HEK293 (cell line): ENCODE data around the gene ACSF2.

Experiments
- OVOL3 ChIP-seq: fragments of 450-650 bp; formaldehyde crosslinking; IDR thresholded peaks from 2 replicates; pipeline ENCODE4 v1.5.1; 2016; ENCODE audit warnings: missing biosample characterization, missing genetic modification characterization
- SP2 ChIP-seq: fragments of 450-650 bp; formaldehyde crosslinking; IDR thresholded peaks from 2 replicates; pipeline ENCODE4 v1.5.1; 2016; ENCODE audit warnings: missing biosample characterization, missing genetic modification characterization
- SP7 ChIP-seq: fragments of 450-650 bp; formaldehyde crosslinking; IDR thresholded peaks from 2 replicates; pipeline ENCODE4 v1.5.1; 2016; ENCODE audit warnings: missing biosample characterization, missing genetic modification characterization
- WT1 ChIP-seq: fragments of 450-650 bp; formaldehyde crosslinking; IDR thresholded peaks from 2 replicates; pipeline ENCODE4 v1.5.1; 2016; ENCODE audit warnings: missing biosample characterization, missing genetic modification characterization
- ZFHX2 ChIP-seq: fragments of 450-650 bp; formaldehyde crosslinking; conservative IDR thresholded peaks from 2 replicates; pipeline ENCODE4 v1.5.1; 2016; ENCODE audit warnings: missing biosample characterization, missing genetic modification characterization
- ZFP69B ChIP-seq: fragments of 450-650 bp; formaldehyde crosslinking; IDR thresholded peaks from 2 replicates; pipeline ENCODE4 v1.5.1; 2016; ENCODE audit warnings: missing biosample characterization, missing genetic modification characterization
- ZIC2 ChIP-seq: fragments of 450-650 bp; formaldehyde crosslinking; IDR thresholded peaks from 2 replicates; pipeline ENCODE4 v1.5.1; 2016; ENCODE audit warnings: missing biosample characterization, missing genetic modification characterization
- ZNF133 ChIP-seq: fragments of 450-650 bp; formaldehyde crosslinking; IDR thresholded peaks from 2 replicates; pipeline ENCODE4 v1.5.1; 2016; ENCODE audit warnings: missing biosample characterization, missing genetic modification characterization
- ZNF324 ChIP-seq: fragments of 450-650 bp; formaldehyde crosslinking; IDR thresholded peaks from 2 replicates; pipeline ENCODE4 v1.5.1; 2016; ENCODE audit warnings: missing biosample characterization, missing genetic modification characterization
- ZNF366 ChIP-seq: fragments of 450-650 bp; formaldehyde crosslinking; conservative IDR thresholded peaks from 2 replicates; pipeline ENCODE4 v1.5.1; 2016; ENCODE audit warnings: missing biosample characterization, missing genetic modification characterization
- ZNF37A ChIP-seq: fragments of 450-650 bp; IDR thresholded peaks from 2 replicates; pipeline ENCODE4 v1.5.1; 2018; ENCODE audit warnings: missing biosample characterization, missing genetic modification characterization
- ZNF394 ChIP-seq: fragments of 450-650 bp; formaldehyde crosslinking; IDR thresholded peaks from 2 replicates; pipeline ENCODE4 v1.5.1; 2016; ENCODE audit warnings: missing biosample characterization, missing genetic modification characterization, mild to moderate bottlenecking, moderate library complexity, borderline replicate concordance
- ZNF423 ChIP-seq: fragments of 450-650 bp; formaldehyde crosslinking; IDR thresholded peaks from 2 replicates; pipeline ENCODE4 v1.5.1; 2016; ENCODE audit warnings: missing biosample characterization, missing genetic modification characterization
- ZNF514 ChIP-seq: fragments of 450-650 bp; formaldehyde crosslinking; IDR thresholded peaks from 2 replicates; pipeline ENCODE4 v1.5.1; 2016; ENCODE audit warnings: missing biosample characterization, missing genetic modification characterization
- ZNF626 ChIP-seq: fragments of 450-650 bp; sonication (Bioruptor Pico); formaldehyde crosslinking; IDR thresholded peaks from 2 replicates; pipeline ENCODE4 v1.5.1; 2018; ENCODE audit warnings: missing biosample characterization, missing genetic modification characterization, inconsistent platforms
- ZNF677 ChIP-seq: fragments of 450-650 bp; IDR thresholded peaks from 2 replicates; pipeline ENCODE4 v1.5.0; 2018; ENCODE audit warnings: missing biosample characterization, mild to moderate bottlenecking, missing genetic modification characterization, moderate library complexity
- ZNF792 ChIP-seq: fragments of 450-650 bp; formaldehyde crosslinking; IDR thresholded peaks from 2 replicates; pipeline ENCODE4 v1.5.1; 2016; ENCODE audit warnings: missing biosample characterization, missing genetic modification characterization
- TF ChIP-seq, protein P1 (sequence below): fragments of 450-650 bp; formaldehyde crosslinking; IDR thresholded peaks from 2 replicates; pipeline ENCODE4 v1.5.1; 2016; ENCODE audit warnings: missing biosample characterization, missing genetic modification characterization
- TF ChIP-seq, protein P2 (sequence below): fragments of 450-650 bp; IDR thresholded peaks from 2 replicates; pipeline ENCODE4 v1.5.1; 2018; ENCODE audit warnings: missing biosample characterization, mild to moderate bottlenecking, missing genetic modification characterization
- TF ChIP-seq, protein P3 (sequence below): fragments of 450-650 bp; formaldehyde crosslinking; IDR thresholded peaks from 2 replicates; pipeline ENCODE4 v1.5.1; 2016; ENCODE audit warnings: missing biosample characterization, missing genetic modification characterization
- TF ChIP-seq, protein P4 (sequence below): fragments of 450-650 bp; formaldehyde crosslinking; IDR thresholded peaks from 2 replicates; pipeline ENCODE4 v1.5.1; 2016; ENCODE audit warnings: missing biosample characterization, missing genetic modification characterization
- TF ChIP-seq, protein P5 (sequence below): fragments of 450-650 bp; formaldehyde crosslinking; IDR thresholded peaks from 2 replicates; pipeline ENCODE4 v1.5.1; 2016; ENCODE audit warnings: missing biosample characterization, missing genetic modification characterization
- TF ChIP-seq, protein P6 (sequence below): fragments of 450-650 bp; formaldehyde crosslinking; IDR thresholded peaks from 2 replicates; pipeline ENCODE4 v1.5.1; 2017; ENCODE audit warnings: missing biosample characterization, missing genetic modification characterization
- TF ChIP-seq, protein P7 (sequence below): fragments of 450-650 bp; formaldehyde crosslinking; IDR thresholded peaks from 2 replicates; pipeline ENCODE4 v1.5.1; 2016; ENCODE audit warnings: missing biosample characterization, missing genetic modification characterization

ACSF2 gene

DNA sequence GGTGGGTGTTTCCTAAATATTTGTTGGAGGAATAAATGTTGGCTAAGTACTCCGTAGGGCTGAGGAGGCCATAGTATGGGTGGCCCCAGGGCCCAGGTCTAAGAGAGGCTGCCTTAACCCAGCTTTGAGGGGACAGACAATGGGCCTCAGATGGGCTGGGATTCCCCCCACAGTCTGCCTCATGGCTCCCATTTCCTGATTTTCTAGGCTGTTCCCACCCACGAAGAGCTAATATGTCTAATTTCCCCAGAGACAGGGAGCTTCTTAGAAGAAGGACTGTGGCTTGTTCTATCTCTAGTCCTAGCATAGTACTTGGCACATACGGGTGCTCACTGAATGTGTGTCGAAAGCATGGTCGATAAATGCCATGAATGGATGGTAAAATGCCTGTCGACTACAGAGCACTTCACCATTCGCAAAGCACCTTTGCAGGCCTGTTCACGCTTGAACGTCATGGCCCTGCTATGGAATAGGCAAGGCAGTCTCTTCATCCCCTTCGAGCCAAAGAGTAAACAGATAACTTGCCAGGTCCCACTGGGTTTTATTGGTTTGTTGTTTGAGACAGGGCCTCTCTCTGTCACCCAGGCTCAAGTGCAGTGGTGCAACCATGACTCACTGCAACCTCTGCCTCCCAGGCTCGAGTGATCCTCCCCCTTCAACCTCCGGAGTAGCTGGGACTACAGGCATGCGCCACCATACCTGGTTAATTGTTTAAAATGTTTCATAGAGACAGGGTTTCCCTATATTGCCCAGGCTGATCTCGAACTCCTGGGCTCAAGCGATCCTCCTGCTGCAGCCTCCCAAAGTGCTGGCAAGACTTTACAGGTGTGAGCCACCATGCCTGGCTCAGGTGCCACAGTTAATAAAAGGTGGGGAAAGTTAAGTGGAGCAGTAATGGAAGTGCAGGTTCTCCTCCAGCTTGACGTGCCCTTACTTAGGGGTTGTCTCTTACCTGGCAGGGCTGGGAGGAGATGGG, 33.0 kb downstream of the ACSF2 start (continued):
- TF ChIP-seq, protein P1, sequence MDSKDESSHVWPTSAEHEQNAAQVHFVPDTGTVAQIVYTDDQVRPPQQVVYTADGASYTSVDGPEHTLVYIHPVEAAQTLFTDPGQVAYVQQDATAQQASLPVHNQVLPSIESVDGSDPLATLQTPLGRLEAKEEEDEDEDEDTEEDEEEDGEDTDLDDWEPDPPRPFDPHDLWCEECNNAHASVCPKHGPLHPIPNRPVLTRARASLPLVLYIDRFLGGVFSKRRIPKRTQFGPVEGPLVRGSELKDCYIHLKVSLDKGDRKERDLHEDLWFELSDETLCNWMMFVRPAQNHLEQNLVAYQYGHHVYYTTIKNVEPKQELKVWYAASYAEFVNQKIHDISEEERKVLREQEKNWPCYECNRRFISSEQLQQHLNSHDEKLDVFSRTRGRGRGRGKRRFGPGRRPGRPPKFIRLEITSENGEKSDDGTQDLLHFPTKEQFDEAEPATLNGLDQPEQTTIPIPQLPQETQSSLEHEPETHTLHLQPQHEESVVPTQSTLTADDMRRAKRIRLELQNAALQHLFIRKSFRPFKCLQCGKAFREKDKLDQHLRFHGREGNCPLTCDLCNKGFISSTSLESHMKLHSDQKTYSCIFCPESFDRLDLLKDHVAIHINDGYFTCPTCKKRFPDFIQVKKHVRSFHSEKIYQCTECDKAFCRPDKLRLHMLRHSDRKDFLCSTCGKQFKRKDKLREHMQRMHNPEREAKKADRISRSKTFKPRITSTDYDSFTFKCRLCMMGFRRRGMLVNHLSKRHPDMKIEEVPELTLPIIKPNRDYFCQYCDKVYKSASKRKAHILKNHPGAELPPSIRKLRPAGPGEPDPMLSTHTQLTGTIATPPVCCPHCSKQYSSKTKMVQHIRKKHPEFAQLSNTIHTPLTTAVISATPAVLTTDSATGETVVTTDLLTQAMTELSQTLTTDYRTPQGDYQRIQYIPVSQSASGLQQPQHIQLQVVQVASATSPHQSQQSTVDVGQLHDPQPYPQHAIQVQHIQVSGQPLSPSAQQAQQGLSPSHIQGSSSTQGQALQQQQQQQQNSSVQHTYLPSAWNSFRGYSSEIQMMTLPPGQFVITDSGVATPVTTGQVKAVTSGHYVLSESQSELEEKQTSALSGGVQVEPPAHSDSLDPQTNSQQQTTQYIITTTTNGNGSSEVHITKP (tag by site-specific recombination), result peak; percentile 60
- TF ChIP-seq, protein P2, sequence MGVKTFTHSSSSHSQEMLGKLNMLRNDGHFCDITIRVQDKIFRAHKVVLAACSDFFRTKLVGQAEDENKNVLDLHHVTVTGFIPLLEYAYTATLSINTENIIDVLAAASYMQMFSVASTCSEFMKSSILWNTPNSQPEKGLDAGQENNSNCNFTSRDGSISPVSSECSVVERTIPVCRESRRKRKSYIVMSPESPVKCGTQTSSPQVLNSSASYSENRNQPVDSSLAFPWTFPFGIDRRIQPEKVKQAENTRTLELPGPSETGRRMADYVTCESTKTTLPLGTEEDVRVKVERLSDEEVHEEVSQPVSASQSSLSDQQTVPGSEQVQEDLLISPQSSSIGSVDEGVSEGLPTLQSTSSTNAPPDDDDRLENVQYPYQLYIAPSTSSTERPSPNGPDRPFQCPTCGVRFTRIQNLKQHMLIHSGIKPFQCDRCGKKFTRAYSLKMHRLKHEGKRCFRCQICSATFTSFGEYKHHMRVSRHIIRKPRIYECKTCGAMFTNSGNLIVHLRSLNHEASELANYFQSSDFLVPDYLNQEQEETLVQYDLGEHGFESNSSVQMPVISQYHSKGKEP (tag by site-specific recombination), result peak; percentile 94
- TF ChIP-seq ZNF514 (tag by site-specific recombination) (no peak), ZNF37A (tag by site-specific recombination) (no peak), ZNF792 (tag by site-specific recombination) (peak; percentile 44; the same call in 1 of the 2 replicates), WT1 (tag by site-specific recombination) (0 out of 2 replicates have a peak, but pooled peaks have one; percentile 43), ZNF324 (tag by site-specific recombination) (0 out of 2 replicates have a peak, but pooled peaks have one; percentile 25), SP7 (tag by site-specific recombination) (peak; percentile 70), ZFHX2 (tag by site-specific recombination) (peak; percentile 25; the same call in 1 of the 2 replicates), OVOL3 (tag by site-specific recombination) (no peak), ZNF626 (no peak), ZIC2 (0 out of 2 replicates have a peak, but pooled peaks have one; percentile 10), ZNF677 (tag by site-specific recombination) (no peak), ZFP69B (peak; percentile 55; the same call in 1 of the 2 replicates), ZNF423 (tag by site-specific recombination) (no peak), SP2 (tag by site-specific recombination) (no peak), ZNF366 (tag by site-specific recombination) (peak; percentile 68), ZNF133 (no peak), ZNF394 (peak; percentile 98)
- TF ChIP-seq, protein P3, sequence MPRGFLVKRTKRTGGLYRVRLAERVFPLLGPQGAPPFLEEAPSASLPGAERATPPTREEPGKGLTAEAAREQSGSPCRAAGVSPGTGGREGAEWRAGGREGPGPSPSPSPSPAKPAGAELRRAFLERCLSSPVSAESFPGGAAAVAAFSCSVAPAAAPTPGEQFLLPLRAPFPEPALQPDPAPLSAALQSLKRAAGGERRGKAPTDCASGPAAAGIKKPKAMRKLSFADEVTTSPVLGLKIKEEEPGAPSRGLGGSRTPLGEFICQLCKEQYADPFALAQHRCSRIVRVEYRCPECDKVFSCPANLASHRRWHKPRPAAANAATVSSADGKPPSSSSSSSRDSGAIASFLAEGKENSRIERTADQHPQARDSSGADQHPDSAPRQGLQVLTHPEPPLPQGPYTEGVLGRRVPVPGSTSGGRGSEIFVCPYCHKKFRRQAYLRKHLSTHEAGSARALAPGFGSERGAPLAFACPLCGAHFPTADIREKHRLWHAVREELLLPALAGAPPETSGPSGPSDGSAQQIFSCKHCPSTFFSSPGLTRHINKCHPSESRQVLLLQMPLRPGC, result peak; percentile 60; the same call in 1 of the 2 replicates
- TF ChIP-seq, protein P4, sequence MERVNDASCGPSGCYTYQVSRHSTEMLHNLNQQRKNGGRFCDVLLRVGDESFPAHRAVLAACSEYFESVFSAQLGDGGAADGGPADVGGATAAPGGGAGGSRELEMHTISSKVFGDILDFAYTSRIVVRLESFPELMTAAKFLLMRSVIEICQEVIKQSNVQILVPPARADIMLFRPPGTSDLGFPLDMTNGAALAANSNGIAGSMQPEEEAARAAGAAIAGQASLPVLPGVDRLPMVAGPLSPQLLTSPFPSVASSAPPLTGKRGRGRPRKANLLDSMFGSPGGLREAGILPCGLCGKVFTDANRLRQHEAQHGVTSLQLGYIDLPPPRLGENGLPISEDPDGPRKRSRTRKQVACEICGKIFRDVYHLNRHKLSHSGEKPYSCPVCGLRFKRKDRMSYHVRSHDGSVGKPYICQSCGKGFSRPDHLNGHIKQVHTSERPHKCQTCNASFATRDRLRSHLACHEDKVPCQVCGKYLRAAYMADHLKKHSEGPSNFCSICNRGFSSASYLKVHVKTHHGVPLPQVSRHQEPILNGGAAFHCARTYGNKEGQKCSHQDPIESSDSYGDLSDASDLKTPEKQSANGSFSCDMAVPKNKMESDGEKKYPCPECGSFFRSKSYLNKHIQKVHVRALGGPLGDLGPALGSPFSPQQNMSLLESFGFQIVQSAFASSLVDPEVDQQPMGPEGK (tag by site-specific recombination), result peak; percentile 53
- TF ChIP-seq, protein P5, sequence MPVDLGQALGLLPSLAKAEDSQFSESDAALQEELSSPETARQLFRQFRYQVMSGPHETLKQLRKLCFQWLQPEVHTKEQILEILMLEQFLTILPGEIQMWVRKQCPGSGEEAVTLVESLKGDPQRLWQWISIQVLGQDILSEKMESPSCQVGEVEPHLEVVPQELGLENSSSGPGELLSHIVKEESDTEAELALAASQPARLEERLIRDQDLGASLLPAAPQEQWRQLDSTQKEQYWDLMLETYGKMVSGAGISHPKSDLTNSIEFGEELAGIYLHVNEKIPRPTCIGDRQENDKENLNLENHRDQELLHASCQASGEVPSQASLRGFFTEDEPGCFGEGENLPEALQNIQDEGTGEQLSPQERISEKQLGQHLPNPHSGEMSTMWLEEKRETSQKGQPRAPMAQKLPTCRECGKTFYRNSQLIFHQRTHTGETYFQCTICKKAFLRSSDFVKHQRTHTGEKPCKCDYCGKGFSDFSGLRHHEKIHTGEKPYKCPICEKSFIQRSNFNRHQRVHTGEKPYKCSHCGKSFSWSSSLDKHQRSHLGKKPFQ, result peak; percentile 71
- TF ChIP-seq, protein P6, sequence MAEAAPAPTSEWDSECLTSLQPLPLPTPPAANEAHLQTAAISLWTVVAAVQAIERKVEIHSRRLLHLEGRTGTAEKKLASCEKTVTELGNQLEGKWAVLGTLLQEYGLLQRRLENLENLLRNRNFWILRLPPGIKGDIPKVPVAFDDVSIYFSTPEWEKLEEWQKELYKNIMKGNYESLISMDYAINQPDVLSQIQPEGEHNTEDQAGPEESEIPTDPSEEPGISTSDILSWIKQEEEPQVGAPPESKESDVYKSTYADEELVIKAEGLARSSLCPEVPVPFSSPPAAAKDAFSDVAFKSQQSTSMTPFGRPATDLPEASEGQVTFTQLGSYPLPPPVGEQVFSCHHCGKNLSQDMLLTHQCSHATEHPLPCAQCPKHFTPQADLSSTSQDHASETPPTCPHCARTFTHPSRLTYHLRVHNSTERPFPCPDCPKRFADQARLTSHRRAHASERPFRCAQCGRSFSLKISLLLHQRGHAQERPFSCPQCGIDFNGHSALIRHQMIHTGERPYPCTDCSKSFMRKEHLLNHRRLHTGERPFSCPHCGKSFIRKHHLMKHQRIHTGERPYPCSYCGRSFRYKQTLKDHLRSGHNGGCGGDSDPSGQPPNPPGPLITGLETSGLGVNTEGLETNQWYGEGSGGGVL (tag by site-specific recombination), result peak; percentile 64
- TF ChIP-seq, protein P7, sequence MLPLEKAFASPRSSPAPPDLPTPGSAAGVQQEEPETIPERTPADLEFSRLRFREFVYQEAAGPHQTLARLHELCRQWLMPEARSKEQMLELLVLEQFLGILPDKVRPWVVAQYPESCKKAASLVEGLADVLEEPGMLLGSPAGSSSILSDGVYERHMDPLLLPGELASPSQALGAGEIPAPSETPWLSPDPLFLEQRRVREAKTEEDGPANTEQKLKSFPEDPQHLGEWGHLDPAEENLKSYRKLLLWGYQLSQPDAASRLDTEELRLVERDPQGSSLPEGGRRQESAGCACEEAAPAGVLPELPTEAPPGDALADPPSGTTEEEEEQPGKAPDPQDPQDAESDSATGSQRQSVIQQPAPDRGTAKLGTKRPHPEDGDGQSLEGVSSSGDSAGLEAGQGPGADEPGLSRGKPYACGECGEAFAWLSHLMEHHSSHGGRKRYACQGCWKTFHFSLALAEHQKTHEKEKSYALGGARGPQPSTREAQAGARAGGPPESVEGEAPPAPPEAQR (tag by site-specific recombination), result no peak
